A549 (cell line): ENCODE results near the gene ATP6V0C.

Experiments
- CHD2 ChIP-seq: fragments of 150-350 bp; IDR thresholded peaks from 2 replicates; pipeline ENCODE4 v1.6.1; 2014; ENCODE audit warnings: low read length; ENCODE audit not compliant: partially characterized antibody
- CTCF ChIP-seq: fragments of >200 bp; sonication (Bioruptor Twin); formaldehyde crosslinking; IDR thresholded peaks from 3 replicates; pipeline ENCODE4 v1.5.1; 2016
- EHMT2 ChIP-seq: fragments of 200-600 bp; sonication (generic); IDR thresholded peaks from 2 replicates; pipeline ENCODE4 v1.6.1; 2016; ENCODE audit warnings: antibody characterized with exemption, low read depth, mild to moderate bottlenecking, moderate library complexity
- ELK1 ChIP-seq: fragments of 150-350 bp; IDR thresholded peaks from 2 replicates; pipeline ENCODE4 v1.6.1; 2014; ENCODE audit warnings: low read depth, mild to moderate bottlenecking, low read length
- EP300 ChIP-seq, 2 experiments: fragments of >200 bp; sonication (Bioruptor Twin); formaldehyde crosslinking; IDR thresholded peaks; 2 replicates in 1 of 2; 3 replicates in 1 of 2; pipeline ENCODE4 v1.6.1; 2016 to 2017
- JUNB ChIP-seq: fragments of >200 bp; sonication (Bioruptor Twin); formaldehyde crosslinking; IDR thresholded peaks from 2 replicates; pipeline ENCODE4 v1.6.1; 2016
- KDM1A ChIP-seq: fragments of 200-600 bp; sonication (generic); IDR thresholded peaks from 2 replicates; pipeline ENCODE4 v1.6.1; 2016; ENCODE audit warnings: low read depth, mild to moderate bottlenecking
- MAFK ChIP-seq: fragments of 450-650 bp; IDR thresholded peaks from 2 replicates; pipeline ENCODE4 v1.6.1; 2014; ENCODE audit not compliant: partially characterized antibody
- POLR2A ChIP-seq: IDR thresholded peaks from 2 replicates; pipeline ENCODE4 v1.6.1; 2012; ENCODE audit warnings: mild to moderate bottlenecking, low read length
- RAD21 ChIP-seq, 2 experiments: fragments of >200 bp in 1 of 2; sonication (Bioruptor Twin) in 1 of 2; formaldehyde crosslinking in 1 of 2; IDR thresholded peaks in 1 of 2; conservative IDR thresholded peaks in 1 of 2; 2 replicates in 1 of 2; 3 replicates in 1 of 2; pipeline ENCODE4 v1.6.1; 2012 to 2018; ENCODE audit warnings: inconsistent platforms in 1 of 2
- REST ChIP-seq: fragments of 200-600 bp; sonication (generic); IDR thresholded peaks from 2 replicates; pipeline ENCODE4 v1.6.1; 2016; ENCODE audit warnings: antibody characterized with exemption, mild to moderate bottlenecking, moderate library complexity
- RFX5 ChIP-seq: fragments of 450-650 bp; IDR thresholded peaks from 2 replicates; pipeline ENCODE4 v1.7.1; 2014; ENCODE audit warnings: antibody characterized with exemption, mild to moderate bottlenecking, moderate library complexity
- TF ChIP-seq, protein P1 (sequence below): IDR thresholded peaks from 2 replicates; pipeline ENCODE4 v1.6.1; 2012

GRCh38 chr16:2531371-2531695, 17.6 kb downstream of the ATP6V0C start, which contains the start of gene CEMP1:
- TF ChIP-seq CTCF (no peak), EP300 (IDR thresholded peaks at IDR 0.05) (no peak), ELK1 (no peak), EHMT2 (no peak), CHD2 (no peak), RFX5 (no peak), RAD21 (conservative IDR thresholded peaks at IDR 0.05 in 1 of 2, IDR thresholded peaks at IDR 0.05 in 1 of 2) (no peak), REST (no peak), KDM1A (no peak), POLR2A (no peak), MAFK (no peak), JUNB (no peak)
- TF ChIP-seq, protein P1, sequence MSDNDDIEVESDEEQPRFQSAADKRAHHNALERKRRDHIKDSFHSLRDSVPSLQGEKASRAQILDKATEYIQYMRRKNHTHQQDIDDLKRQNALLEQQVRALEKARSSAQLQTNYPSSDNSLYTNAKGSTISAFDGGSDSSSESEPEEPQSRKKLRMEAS: no peak
